ENCODE measurements around the gene GRID1. TPM values are rescaled to one million over a fixed set of nuclear protein-coding genes. Genes with fewer than 3 reads are reported as not detected.

Gene GRID1
- total RNA-seq, 2 donors from 2014 or later: 0.37 to 0.67 TPM

- DNase-seq (ENCODE audit: low spot score): no peak
- peaks cover 0 to 12% of the 10 kb centered on the region in 2 donors for H3K4me1 ChIP-seq
- H3K36me3 ChIP-seq: no peaks in the 10 kb centered on the region
- H3K27ac ChIP-seq: no peak overlapping the region
- no peak overlapping the region for H3K4me3 ChIP-seq
- no peaks in the 10 kb centered on the region for H3K9me3 ChIP-seq
- H3K27me3 ChIP-seq: peaks cover 7 to 11% of the 10 kb centered on the region in 2 donors
- TF ChIP-seq, protein P1, sequence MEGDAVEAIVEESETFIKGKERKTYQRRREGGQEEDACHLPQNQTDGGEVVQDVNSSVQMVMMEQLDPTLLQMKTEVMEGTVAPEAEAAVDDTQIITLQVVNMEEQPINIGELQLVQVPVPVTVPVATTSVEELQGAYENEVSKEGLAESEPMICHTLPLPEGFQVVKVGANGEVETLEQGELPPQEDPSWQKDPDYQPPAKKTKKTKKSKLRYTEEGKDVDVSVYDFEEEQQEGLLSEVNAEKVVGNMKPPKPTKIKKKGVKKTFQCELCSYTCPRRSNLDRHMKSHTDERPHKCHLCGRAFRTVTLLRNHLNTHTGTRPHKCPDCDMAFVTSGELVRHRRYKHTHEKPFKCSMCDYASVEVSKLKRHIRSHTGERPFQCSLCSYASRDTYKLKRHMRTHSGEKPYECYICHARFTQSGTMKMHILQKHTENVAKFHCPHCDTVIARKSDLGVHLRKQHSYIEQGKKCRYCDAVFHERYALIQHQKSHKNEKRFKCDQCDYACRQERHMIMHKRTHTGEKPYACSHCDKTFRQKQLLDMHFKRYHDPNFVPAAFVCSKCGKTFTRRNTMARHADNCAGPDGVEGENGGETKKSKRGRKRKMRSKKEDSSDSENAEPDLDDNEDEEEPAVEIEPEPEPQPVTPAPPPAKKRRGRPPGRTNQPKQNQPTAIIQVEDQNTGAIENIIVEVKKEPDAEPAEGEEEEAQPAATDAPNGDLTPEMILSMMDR (IDR thresholded peaks at IDR 0.05): no peak
Observed at GRCh38 chr10:86371116-86371515, 4.5 kb upstream of the GRID1 start.

- TF ChIP-seq, protein P1 (IDR thresholded peaks at IDR 0.05): no peak
- peaks cover 7 to 19% of the 10 kb centered on the region in 2 donors for H3K27me3 ChIP-seq
- no peak for DNase-seq (ENCODE audit: low spot score)
- H3K4me1 ChIP-seq: peaks cover 0 to 22% of the 10 kb centered on the region in 2 donors
- H3K27ac ChIP-seq: no peak overlapping the region
- H3K36me3 ChIP-seq: no peaks in the 10 kb centered on the region
- no peak overlapping the region for H3K4me3 ChIP-seq
- no peaks in the 10 kb centered on the region for H3K9me3 ChIP-seq
Observed at GRCh38 chr10:86370006-86370585, 3.5 kb upstream of the GRID1 start.

GRCh38 chr10:86368987-86369386 lies 2.4 kb upstream of the GRID1 start:
- H3K9me3 ChIP-seq: no peaks in the 10 kb centered on the region
- H3K4me3 ChIP-seq: no peak overlapping the region
- no peaks in the 10 kb centered on the region for H3K36me3 ChIP-seq
- H3K4me1 ChIP-seq: peaks cover 0 to 28% of the 10 kb centered on the region in 2 donors
- DNase-seq (ENCODE audit: low spot score): no peak
- peaks cover 15 to 22% of the 10 kb centered on the region in 2 donors for H3K27me3 ChIP-seq
- H3K27ac ChIP-seq: no peak overlapping the region
- TF ChIP-seq, protein P1 (IDR thresholded peaks at IDR 0.05): no peak

DNA sequence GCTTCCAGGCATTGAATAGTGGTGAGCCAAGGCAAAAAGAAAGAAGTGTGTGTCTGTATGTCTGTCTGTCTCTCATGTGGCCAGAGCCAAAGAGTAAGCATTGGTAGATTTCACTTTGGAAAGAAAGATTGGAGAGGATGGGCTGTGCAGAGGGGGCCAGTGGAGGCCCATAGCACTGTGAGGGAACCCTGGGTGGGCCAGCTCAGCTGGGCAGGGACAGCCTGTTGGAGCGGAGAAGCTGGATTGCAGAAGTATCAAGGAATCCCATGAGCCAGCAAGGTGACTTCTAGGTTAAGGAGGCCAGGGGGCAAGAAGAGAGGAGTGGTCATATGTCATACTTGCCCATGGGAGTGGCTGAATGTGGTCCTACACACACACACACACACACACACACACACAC lies 1.5 kb upstream of the GRID1 start:
- TF ChIP-seq, protein P1 (IDR thresholded peaks at IDR 0.05): no peak
- no peaks in the 10 kb centered on the region for H3K36me3 ChIP-seq
- no peaks in the 10 kb centered on the region for H3K9me3 ChIP-seq
- peaks cover 15 to 22% of the 10 kb centered on the region in 2 donors for H3K27me3 ChIP-seq
- no peak for DNase-seq (ENCODE audit: low spot score)
- H3K27ac ChIP-seq: no peak overlapping the region
- peaks cover 0 to 37% of the 10 kb centered on the region in 2 donors for H3K4me1 ChIP-seq
- no peak overlapping the region for H3K4me3 ChIP-seq

GRCh38 chr10:86367152-86367951 lies 757 bp upstream of the GRID1 start:
- H3K4me3 ChIP-seq: peak overlapping the region; percentile 31 to 57
- H3K27ac ChIP-seq: no peak overlapping the region
- H3K36me3 ChIP-seq: no peaks in the 10 kb centered on the region
- DNase-seq (ENCODE audit: low spot score): no peak
- H3K4me1 ChIP-seq: peaks cover 0 to 42% of the 10 kb centered on the region in 2 donors
- H3K27me3 ChIP-seq: peaks cover 15 to 22% of the 10 kb centered on the region in 2 donors
- TF ChIP-seq, protein P1 (IDR thresholded peaks at IDR 0.05): no peak
- H3K9me3 ChIP-seq: no peaks in the 10 kb centered on the region
